ENCODE results near the gene SNRPA1.

The SNRPA1 gene

GRCh38 chr15:101243420-101243819 lies 51.6 kb downstream of the SNRPA1 start:
- TF ChIP-seq CTCF (IDR thresholded peaks at IDR 0.05; ENCODE audit: low read depth, low read length): no peak
- no peak overlapping the region for H3K4me3 ChIP-seq (ENCODE audit: low read depth, low read length)

- H3K4me3 ChIP-seq (ENCODE audit: low read depth, low read length): no peak overlapping the region
- TF ChIP-seq CTCF (IDR thresholded peaks at IDR 0.05; ENCODE audit: low read depth, low read length): no peak
These were observed 52.1 kb downstream of the SNRPA1 start for GRCh38 chr15:101242999-101243336.

- no peak overlapping the region for H3K4me3 ChIP-seq (ENCODE audit: low read depth, low read length)
These were observed 52.7 kb downstream of the SNRPA1 start for GRCh38 chr15:101242160-101242998.

GRCh38 chr15:101240358-101240757 lies 54.7 kb downstream of the SNRPA1 start:
- TF ChIP-seq CTCF (IDR thresholded peaks at IDR 0.05; ENCODE audit: low read depth, low read length): no peak
- no peak overlapping the region for H3K4me3 ChIP-seq (ENCODE audit: low read depth, low read length)

More at GRCh38 chr15:101242160-101242998, 52.7 kb downstream of the SNRPA1 start:
- TF ChIP-seq CTCF (IDR thresholded peaks at IDR 0.05; ENCODE audit: low read depth, low read length): no peak

GRCh38 chr15:101239724-101240136 lies 55.3 kb downstream of the SNRPA1 start:
- no peak for TF ChIP-seq CTCF (IDR thresholded peaks at IDR 0.05; ENCODE audit: low read depth, low read length)
- no peak overlapping the region for H3K4me3 ChIP-seq (ENCODE audit: low read depth, low read length)

GRCh38 chr15:101237251-101237650 lies 57.8 kb downstream of the SNRPA1 start:
- no peak overlapping the region for H3K4me3 ChIP-seq (ENCODE audit: low read depth, low read length)

More at GRCh38 chr15:101237251-101237650, 57.8 kb downstream of the SNRPA1 start:
- no peak for TF ChIP-seq CTCF (IDR thresholded peaks at IDR 0.05; ENCODE audit: low read depth, low read length)

Measured in WI38 (cell line).